Measurements from ENCODE around the gene RALGPS2.

Gene RALGPS2

DNA sequence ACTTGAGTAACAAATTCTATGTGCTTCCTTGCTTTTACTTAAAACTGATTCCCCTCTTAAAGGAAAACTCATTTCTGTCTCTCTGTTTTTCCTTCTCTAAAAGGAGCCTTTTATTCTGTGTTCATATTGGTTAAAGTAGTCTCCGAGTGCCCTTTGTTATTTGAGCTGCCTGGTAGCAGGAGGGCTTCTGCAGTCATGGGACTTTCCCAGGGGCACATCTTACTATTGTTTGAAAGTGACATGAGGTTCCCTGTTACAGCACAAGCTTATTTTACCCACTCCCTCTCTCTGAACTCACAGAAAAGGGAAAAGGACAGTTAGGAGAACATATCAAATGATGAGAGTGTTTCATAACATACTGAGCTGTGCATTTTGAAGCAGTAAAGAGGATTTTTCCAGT lies 203.9 kb downstream of the RALGPS2 start:
- no peak for DNase-seq
- in situ Hi-C loops (cut with HindIII; ENCODE audit: low pct_ligation_motif_present, low pct_unique_long_range_greater_than_20kb, low sequenced_read_pairs): no loop called here

DNA sequence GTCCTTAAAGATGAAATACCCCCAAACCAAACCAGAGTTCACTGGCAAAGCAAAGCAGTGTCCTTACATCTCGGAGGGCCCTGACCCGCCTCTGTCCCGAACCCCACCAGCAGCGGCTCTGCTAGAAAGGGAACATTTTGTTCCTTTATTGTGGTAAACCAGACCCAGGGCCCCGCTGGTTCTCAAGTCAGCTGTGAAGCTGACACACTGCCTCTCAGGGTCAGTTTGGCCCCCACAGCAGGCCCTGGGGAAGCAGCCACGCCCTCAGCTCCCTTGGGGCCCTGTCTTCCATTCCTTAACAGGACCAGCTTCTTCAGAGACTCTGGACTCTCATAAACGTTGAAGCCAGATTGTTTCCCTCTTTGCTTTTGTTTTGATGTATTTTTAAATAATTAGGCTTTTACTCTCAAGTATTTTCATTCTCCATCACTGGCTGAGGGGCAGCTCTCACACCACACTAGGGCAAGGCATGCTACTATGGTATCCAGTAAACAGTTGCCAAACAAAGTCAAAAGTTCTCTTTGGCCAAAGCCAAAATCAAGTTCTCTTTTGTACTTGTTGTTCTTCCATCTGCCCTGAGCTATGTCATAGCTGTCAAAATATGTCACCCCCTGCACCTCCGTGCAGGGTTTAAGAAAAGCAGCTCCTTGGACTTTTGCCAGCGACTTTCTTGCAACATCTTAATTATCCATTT lies 207.0 kb downstream of the RALGPS2 start:
- no peak for DNase-seq
- in situ Hi-C loops (cut with HindIII; ENCODE audit: low pct_ligation_motif_present, low pct_unique_long_range_greater_than_20kb, low sequenced_read_pairs): no loop called here

DNA sequence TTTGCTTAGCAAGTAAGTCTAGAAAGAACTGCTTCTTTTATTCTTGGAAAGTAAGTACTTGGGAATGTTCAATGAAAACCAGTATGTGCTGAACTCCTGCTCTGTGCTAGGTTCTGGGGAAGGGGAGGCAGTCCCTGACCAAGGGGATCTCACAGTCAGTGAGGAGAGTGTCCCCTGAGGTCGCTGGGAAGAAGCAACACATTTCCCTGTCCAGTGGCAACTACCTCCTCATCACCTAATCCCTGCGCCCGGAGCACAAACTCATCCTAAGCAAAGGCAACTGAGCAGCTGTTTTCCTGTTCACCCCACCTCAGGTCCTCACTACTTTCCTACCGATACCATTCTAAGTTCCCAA lies 207.5 kb downstream of the RALGPS2 start:
- no peak for DNase-seq
- in situ Hi-C loops (cut with HindIII; ENCODE audit: low pct_ligation_motif_present, low pct_unique_long_range_greater_than_20kb, low sequenced_read_pairs): no loop called here

DNA sequence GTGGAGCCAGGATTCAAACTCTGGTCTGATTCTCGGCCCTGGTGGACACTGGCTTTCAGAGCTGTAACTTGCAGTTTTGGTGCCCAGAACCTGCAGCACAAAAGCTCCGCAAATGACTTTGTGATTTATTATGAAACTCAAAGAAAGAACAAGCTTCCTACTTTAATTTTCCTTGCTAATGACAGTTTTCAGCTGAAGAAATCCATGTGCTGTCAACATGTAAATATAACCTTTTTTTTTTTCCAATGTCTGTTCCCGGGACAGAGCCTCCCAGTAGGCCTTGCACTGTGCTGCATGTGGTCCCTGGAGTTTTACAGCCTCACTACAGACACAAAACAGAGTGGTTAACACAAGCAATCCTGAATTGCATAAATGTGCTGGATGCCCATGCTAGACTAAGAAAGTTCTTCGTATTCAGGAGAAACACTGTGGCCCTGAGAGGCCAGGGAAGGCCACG lies 208.1 kb downstream of the RALGPS2 start:
- no peak for DNase-seq
- in situ Hi-C loops (cut with HindIII; ENCODE audit: low pct_ligation_motif_present, low pct_unique_long_range_greater_than_20kb, low sequenced_read_pairs): no loop called here

DNA sequence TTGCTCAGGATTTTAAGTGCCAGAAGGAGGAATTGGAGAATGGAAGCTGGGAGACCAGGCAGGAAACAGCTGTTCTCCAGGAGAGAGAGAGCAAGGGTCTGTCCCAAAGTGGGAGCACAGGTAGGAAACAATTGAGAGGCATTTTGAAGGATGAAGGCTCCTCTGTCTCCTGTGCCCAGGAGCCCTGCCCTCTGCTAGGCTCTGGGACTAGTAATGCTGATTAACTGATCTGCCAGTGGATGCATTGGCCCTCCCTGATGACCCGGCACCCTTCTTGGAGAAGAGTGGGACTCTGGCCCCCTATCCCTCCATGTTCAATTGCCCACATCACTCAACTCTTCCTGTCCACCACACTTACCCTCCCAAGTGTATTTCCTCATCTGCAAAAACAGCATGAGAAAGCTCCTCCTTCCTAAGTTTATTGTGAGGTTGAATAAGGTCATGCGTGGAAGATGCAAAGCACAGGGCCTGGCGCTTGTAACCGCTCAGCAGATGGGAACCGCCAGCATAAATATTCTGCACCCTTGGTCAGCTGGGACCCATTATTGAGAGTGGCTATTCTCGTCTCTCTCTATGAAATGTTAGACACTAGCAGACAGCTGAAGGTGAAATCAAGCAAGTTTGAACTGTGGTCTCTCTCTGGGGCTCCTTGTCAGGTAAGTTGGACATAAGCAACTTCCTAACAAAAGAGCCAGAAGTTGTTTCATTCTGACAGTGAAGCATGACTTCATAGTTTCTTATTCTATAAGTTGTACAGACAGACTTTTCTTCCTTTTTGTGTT lies 208.9 kb downstream of the RALGPS2 start:
- no peak for DNase-seq
- in situ Hi-C loops (cut with HindIII; ENCODE audit: low pct_ligation_motif_present, low pct_unique_long_range_greater_than_20kb, low sequenced_read_pairs): no loop called here

DNA sequence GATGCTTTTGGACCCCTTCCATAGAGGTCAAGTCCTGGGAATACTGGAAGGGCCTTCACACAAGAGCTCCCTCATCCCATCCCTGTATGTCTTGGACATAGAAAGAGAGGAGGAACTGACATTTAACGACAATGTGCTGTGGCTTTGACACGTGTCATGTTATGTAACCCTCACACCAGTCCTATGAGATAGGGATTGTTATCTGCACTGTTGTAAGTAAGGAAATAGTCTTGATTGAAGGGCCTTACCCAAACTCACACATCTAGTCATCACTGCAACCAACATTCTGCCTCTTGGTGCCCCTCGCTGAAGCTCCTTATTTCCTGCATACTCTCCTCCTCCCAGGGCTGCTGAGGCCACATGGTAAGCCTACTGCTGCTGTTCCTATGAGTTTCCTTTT lies 209.5 kb downstream of the RALGPS2 start:
- DNase-seq: no peak
- in situ Hi-C loops (cut with HindIII; ENCODE audit: low pct_ligation_motif_present, low pct_unique_long_range_greater_than_20kb, low sequenced_read_pairs): no loop called here

DNA sequence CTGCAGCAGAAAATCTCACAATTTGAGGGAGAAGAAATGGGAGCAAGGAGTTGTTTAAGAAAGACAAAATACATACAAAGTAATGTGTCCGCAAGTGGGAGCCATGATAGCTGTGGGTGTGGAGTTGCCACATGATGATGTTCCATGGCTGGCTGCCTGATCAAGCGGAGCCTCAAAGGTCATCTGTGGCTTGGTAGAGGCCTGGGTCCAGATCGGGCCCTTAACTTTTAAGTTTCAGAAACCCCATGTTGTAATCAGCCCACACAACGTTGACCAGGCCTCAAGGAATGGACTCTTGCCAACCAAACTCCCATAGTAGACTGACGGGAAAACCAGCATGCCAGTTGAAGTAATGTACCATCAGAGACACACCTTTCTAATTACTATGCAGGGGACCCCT lies 210.6 kb downstream of the RALGPS2 start:
- in situ Hi-C loops (cut with HindIII; ENCODE audit: low pct_ligation_motif_present, low pct_unique_long_range_greater_than_20kb, low sequenced_read_pairs): no loop called here
- DNase-seq: no peak

DNA sequence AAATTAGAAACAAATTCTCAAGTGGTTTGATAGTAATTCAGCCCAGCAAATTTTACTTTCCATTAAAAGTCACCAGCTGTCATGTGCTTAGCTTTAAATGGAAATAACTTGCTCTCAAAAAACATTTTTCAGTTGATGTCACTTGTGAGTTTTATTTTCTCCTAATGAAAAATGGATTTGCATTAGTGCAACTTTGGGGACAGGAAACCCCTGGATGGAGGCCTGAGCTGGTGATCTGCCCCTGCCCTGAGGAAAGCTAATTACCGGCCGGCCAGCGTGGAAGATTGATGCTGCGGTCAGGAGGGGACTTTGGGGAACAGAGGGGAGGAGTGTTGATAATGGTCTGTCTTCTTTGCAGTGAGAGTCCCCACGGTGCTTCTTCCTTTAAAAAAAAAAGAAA lies 212.7 kb downstream of the RALGPS2 start:
- no peak for DNase-seq
- in situ Hi-C loops (cut with HindIII; ENCODE audit: low pct_ligation_motif_present, low pct_unique_long_range_greater_than_20kb, low sequenced_read_pairs): no loop called here

DNA sequence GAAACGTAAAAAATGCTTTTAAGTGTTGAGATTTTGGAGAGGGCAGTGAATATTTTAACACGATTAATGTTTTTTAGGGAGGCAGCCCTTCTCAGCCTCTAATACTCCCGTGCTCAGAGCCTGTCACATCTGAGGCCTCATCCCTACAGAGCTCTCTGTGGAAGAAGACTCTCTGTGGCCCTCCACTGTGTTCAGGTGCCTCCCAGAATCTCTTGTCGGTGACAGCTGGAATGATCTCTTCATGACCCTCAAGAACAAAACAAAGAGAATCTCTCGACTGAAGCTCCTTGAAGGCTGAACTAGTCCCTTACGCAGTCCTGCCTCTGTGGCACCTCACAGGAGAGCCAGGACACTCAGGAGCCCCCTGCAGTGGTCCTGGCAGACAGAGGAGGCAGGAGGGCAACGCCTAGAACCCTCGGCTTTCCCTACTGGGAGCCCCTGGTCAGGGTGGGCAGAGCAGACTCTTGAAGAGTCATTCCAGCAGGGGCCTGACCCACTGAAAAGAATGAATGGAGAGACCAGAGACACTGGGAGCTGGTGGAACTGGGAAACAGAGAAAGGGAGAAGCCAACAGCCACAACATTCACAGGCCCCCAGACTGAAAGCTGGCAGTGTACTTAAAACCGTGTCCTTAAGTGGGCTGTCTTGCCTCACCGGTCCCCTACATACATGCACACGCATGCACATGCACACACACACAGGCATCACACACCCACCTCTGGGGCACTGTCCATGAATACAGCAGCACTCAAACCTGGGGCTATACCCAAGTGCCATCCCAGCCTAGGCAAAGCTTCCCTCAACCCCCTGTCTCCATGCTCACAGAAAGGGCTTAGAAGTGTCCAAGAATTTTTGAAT lies 213.3 kb downstream of the RALGPS2 start:
- in situ Hi-C loops (cut with HindIII; ENCODE audit: low pct_ligation_motif_present, low pct_unique_long_range_greater_than_20kb, low sequenced_read_pairs): no loop called here
- DNase-seq: no peak

DNA sequence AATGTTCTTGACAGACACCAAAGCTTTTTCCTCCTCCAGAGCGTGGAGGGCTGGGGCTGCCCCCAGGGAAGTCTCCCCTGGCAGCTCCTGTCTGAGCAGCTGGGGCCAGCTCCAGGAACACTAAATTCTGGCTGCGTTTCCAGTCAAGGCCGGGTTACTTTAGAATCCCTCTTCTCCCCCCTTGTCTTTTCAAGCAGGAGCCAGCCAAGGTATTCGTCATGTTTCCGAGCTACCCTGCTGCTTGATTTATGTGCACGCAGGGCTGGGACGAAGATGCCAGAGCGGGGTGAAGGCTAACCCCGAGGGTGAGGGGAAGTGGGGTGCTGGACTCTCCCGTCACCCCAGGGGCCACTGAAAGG lies 213.9 kb downstream of the RALGPS2 start:
- no peak for DNase-seq
- in situ Hi-C loops (cut with HindIII; ENCODE audit: low pct_ligation_motif_present, low pct_unique_long_range_greater_than_20kb, low sequenced_read_pairs): no loop called here

DNA sequence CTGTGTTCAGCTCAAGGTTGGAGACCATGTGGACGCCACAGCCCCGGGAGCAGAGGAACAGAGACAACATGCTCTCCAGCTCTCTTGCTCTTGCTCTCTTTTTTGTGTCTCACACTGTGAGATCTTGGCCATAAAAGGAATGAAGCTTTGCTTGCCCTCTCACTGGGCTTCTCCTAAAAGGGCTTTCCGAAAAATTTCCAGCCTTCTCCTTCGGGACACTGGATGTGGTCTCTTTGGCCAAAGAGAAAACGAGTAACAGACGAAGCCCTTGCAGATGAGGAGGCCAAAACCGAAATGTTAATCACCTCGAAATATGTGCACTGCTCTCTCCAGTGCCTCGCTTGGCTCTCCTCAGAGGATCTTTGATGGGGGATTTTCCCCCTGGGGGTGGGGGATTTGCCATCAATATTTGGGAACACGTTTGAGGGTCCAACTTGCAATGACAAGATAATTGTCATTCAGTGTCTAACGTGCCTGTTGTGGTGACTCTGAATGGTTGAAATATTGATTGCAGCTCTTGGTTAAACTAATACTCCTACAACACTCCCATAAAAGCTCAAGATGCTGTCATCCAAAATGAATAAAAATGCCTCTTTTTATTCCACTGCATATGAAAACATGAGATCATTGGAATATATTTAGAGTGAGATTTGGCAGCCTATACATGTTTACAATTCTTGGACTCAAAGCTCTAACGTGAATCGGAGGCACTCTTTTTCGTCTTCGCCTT lies 214.5 kb downstream of the RALGPS2 start:
- in situ Hi-C loops (cut with HindIII; ENCODE audit: low pct_ligation_motif_present, low pct_unique_long_range_greater_than_20kb, low sequenced_read_pairs): no loop called here
- DNase-seq: no peak

DNA sequence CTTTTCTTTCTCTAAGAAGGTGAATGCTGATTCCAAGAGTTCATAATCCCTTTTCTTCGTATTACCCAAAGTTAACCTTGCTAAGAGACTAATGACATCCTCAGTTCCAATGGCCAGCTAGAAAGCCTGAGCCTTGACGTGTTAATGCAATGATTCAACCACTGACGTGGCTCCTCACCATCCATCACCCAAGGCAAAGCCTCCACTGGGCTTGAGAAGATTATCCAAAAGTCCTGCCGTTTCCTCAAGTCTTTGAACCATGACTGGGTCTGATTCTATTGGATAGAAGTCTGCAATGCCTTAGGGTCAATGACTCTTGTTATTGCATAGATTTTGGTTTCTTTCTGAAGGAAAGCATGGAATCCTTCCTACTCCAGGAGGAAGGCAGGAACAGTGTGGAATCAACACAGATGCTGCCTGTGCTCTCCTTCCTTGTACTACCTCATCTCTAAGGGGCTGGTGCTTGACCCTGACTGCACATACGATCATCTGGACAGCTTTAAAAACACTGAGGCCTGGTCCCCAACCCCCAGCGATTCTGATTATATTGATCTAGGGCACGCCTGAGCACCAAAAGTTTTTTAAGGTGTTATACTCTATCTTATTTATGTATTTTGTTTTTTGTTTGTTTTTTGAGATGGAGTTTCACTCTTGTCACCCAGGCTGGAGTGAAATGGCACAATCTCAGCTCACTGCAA lies 215.2 kb downstream of the RALGPS2 start:
- in situ Hi-C loops (cut with HindIII; ENCODE audit: low pct_ligation_motif_present, low pct_unique_long_range_greater_than_20kb, low sequenced_read_pairs): no loop called here
- DNase-seq: no peak

DNA sequence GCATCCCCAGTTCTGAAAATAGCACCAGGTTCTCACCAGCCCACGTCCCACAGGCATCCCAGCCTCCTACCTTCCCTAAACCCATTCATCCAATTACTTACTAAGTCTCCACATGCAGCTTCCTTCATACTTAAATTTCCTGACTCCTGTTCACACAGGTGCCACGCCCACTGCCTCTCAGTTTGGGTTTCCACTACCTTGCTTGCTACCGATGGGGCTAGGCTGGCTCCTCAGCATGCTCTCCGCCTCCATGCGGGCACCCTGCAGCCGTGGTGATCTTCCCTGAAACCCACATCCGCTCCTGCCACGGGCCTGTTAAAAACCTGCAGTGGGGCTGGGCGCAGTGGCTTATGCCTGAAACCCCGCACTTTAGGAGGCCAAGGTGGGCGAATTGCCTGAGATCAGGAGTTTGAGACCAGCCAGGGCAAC lies 216.2 kb downstream of the RALGPS2 start:
- in situ Hi-C loops (cut with HindIII; ENCODE audit: low pct_ligation_motif_present, low pct_unique_long_range_greater_than_20kb, low sequenced_read_pairs): no loop called here
- no peak for DNase-seq

DNA sequence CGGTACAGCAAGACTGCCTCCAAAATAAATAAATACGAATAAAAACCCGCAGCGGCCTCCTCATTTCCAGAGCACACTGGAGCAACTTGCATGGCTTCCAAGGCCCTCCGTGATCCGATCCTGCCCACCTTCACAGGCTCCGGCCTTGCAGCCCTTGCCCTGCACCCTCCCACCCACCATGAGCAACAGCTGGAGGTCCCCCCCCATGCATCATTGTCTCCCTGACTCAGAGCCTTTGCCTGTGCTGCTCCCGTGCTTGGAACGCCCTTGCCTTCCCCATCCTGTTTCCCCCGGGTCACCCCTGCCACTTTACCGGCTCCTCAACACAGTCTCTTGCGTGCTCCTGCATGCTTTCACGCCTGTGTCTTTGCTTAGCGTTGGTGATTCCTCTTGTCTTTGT lies 216.8 kb downstream of the RALGPS2 start:
- in situ Hi-C loops (cut with HindIII; ENCODE audit: low pct_ligation_motif_present, low pct_unique_long_range_greater_than_20kb, low sequenced_read_pairs): no loop called here
- DNase-seq: no peak

DNA sequence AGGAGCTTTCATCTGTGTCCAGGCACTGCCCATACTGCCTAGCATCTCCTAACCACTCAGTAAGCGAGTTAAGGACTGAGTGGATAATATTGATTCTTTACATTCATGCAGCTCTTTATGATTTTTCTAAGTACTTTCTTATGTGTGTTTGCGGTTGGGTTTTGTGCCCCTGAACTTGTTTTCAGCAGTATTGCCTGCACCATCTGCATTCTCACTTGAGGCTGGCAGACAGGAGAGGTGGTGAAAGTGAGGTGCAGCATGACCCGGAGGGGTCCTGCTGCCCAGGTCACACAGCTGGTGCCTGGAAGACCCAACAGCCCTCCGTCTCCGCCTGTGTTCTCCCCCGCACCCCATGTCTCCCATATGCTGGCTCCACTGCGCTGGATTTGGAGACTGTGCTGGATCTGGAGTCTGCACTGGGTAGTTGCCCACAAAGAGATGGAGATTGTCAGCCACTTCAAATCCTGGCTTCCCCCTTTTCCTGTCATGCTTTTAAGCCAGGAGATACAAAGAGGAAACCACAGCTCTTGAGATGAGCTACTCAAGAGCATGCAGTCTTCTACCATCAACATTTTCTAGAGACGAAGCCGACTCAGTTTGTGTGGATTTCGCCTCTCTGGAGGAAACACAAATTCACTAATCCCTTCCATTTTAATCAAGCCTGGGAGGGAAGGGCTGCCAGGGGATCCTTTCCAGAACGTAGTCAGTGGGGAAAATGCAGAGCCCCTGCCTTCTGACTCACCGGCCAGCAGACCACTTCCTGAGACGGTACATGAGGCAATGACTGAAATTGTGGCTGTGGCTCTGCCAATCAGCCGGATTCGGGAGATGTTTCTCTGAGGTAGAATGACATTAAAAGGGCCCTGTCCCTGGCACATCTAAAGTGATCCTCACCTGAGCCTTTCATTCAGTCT lies 217.5 kb downstream of the RALGPS2 start:
- in situ Hi-C loops (cut with HindIII; ENCODE audit: low pct_ligation_motif_present, low pct_unique_long_range_greater_than_20kb, low sequenced_read_pairs): no loop called here
- DNase-seq: no peak

DNA sequence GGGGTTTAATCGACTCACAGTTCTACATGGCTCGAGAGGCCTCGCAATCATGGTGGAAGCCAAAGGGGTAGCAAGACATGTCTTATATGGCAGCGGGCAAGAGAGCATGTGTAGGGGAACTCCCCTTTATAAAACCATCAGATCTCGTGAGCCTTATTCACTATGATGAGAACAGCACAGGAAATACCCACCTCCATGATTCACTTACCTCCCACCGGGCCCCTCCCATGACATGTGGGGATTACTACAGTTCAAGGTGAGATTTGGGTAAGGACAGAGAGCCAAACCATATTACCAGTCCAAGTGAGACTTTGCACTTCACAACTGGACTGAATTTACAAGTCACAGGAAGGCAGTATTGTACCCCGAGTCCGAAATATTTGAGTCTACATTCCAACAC lies 219.7 kb downstream of the RALGPS2 start:
- no peak for DNase-seq
- in situ Hi-C loops (cut with HindIII; ENCODE audit: low pct_ligation_motif_present, low pct_unique_long_range_greater_than_20kb, low sequenced_read_pairs): no loop called here

DNA sequence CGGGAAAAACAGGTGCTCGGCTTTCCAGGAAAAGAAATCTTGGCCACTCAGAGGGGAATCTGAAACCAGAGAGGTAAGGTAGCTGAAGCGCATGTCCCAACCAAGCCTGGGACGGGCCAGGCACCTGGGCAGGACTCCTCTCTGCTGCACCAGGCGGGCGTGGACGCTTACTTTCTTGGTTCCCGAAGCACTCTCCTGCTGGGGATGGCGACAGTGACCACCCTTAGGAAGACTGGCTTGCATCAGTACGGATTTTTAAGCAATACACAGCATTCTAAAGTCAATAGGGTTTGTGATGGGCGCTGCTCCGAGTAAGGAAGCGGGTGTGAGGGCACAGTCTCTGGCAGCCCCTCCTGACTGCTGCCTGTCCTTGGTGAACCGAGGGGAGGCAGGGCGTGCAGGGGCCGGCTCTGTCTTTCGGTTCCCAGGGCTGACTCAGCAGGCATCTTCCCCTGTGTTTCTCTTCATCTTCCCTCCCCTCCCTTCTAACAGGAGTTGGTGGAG lies 220.8 kb downstream of the RALGPS2 start:
- in situ Hi-C loops (cut with HindIII; ENCODE audit: low pct_ligation_motif_present, low pct_unique_long_range_greater_than_20kb, low sequenced_read_pairs): no loop called here
- no peak for DNase-seq
